HG03064 (cell line): ENCODE measurements around the gene GMDS.

Experiments
- ATAC-seq: cut with Tn5 transposase; IDR thresholded peaks from one replicate; pipeline ENCODE4 v1.9.1; 2021; ENCODE audit warnings: low read depth; ENCODE audit not compliant: unreplicated experiment

Gene GMDS

DNA sequence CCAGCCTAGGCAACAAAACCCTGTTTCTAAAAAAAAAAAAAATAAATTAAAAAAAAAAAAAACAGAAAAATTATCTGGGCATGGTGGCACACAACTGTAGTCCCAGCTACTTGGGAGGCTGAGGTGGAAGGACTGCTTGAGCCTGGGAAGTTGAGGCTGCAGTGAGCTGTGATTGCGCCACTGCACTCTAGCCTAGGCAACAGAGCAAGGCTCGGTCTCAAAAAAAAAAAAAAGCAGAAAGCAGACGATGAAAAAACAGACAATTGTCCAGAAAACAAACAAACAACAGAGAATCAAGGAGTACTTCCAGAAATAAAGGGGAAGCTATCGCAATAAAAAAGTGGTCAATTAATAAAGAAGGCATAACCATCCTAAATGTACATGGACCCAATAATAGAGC, 229.4 kb downstream of the GMDS start:
- ATAC-seq = no peak

DNA sequence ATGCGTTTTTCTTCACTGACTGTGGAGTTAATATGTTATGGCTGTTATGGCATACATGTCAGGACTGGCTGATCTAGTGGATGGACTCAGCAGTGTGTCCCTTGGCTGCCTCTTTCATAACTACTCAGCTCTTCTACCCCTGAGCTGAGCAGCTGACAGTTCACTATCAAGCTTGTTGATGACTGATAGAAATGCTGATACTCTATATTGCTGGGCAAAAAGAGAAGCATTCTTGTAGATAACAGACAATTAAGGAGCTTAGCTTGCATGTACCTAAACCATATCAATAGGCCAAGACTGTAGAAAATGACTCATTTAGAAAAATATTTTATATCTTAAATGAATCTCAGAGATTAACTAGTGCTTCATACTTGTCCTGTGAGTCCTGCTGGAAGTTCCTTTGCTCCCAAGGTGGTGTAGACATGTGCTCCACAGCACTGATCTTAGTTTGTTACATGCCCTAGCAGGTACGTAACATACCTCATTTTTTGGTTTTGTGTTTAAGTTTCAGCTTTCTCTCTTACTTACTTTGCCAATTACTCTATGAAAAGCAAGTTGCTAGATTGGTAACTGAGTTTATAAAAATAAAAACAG, 236.9 kb downstream of the GMDS start:
- no peak for ATAC-seq

DNA sequence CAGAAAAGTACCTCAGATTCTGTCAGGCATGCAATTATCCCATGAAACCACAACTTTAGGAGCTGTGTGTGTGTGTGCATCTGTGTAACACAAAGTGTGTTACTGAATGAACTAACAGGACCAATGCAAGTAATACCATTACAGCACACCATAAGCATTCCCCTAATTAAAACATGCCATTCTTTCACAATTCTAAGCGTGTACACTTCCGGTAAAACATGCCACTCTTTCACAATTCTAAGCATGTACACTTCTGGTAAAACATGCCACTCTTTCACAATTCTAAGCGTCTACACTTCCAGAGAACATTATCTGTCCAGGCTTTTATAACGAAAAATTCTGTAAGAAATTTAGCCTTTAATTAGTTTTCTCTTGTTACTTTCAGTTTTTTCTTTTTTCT, 238.2 kb downstream of the GMDS start:
- no peak for ATAC-seq

DNA sequence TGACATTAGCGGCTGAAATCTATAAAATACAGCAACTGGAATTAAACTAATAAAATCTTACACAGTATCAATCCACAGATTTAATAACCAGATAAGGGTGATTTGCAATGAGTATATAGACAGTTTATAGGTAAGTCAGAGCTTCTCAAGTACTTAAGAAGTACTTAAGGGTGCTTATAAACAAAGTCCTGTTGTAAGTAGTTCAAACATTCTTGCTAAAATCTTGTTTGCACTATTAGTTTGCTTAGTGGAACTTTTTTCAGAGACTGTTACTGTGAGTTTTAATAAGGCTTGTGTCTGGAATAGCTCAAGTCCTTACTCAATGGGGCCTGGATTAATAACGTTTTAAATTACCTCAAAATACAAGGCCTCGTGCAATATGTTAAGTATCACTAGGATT, 240.5 kb downstream of the GMDS start:
- ATAC-seq = no peak

DNA sequence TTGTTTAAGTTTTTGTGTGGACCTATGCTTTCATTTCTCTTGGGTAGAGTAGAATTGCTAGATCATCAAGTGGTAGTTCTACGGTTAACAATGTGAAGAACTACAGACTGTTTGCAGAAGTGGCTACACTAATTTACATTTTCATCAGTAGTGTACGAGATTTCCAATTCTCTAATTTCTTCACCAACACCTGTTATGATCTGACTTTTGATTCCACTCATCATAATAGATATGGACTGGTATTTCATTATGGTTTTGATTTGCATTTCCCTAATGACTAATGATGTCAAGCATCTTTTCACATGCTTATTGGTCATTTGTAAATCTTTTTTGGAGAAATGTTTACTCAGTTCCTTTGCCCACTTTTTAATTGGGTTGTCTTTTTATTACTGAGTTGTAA, 244.4 kb downstream of the GMDS start:
- ATAC-seq = no peak

DNA sequence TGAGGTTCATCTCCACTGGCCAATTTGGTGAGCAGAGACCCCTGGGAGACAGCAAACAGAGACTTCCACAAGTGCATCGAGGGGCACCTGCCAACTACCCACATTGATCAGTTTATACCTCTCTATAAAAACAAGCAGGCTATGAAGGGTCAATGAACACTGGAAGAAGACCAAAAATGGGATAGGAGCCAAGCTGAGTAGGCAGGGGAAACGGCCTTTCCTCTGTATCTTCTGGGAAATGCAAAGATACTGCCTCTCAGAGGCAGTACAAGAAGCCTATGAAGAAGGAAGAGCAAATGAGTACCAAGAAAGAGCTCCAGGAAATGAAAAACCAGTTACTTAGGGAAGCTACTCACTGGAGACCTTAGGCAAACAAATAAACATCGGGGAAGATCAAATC, 247.7 kb downstream of the GMDS start:
- no peak for ATAC-seq

DNA sequence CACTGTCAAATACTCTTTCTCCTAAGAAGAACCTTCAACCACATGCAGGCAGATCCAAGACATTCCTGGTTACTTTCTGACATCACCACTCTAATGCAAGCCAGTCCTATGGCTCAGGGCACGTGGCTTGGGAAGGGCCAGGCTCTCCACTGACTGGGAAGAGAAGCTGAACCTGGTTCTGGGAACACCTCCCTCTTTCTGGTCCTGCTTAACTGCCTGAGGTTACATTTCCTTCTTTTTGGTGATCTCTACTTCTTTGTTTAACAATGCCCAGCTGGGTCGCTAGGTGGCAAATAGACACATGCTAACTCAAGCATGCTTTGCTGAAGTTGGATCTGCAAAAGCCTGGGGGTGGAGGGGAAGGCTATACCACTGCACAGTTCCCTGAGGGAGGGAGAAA, 249.8 kb downstream of the GMDS start:
- ATAC-seq = no peak

DNA sequence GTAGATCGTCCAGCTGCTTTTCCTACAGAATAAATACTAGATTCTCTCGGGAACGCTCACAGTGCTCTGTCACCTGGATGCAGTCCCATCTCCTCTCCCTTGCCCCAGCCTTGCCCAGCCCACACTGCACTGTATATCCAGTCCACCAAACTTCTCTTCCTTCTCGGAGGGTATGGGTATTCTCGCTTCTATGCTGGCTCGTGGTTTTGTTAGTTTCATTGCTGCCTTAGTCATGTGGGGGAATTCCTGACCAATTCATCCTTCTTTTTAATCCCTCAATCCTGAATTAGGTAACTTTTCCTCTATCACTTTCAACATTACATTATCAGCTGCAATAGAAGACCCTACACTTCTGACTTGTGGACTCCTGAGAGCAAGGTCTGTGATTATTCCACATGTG, 252.4 kb downstream of the GMDS start:
- ATAC-seq = no peak

DNA sequence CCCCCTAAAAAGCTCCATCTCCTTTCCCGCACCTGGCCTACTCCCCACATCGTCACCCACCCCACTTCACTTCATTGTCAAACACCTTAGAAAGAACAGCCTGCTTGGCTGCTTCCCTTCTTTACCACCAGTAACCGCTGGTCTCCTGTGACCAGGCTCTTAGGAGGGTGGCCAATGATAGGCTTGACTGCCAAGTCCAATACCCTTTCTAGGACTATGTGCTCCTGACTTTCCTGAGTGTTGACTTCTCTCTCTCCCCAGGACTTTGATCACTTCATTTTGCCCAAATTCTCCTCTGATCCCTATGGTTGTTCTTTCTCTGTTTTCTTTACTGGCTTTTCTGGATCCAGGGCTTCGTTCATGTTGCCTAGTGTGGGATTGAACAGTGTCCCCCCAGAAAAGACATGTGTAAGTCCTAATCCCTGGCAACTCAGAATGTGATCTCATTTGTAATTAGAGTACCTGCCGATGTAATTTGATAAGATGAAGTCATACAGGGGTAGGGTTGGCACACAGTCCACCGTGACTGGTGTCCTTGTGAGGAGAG, 254.0 kb downstream of the GMDS start:
- ATAC-seq = no peak

DNA sequence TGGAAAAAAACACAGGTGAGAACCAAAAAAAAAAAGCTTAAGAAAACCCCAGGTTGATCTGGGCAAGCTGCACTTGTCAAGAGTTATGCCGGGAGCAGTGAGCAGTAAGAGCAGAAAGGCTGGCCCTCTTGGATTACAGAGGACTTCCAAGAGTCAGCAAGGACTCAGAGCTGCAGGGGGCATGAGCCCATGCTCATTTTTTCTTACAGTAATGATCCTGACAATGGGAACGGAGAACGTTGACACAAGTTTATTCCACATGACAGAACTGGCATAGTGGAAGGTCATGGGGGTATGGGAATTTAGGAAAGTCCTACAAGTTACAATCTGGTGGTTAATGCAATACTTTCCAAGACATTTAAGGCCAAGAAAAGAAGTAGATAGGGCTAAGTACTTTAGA, 256.6 kb downstream of the GMDS start:
- ATAC-seq = no peak

DNA sequence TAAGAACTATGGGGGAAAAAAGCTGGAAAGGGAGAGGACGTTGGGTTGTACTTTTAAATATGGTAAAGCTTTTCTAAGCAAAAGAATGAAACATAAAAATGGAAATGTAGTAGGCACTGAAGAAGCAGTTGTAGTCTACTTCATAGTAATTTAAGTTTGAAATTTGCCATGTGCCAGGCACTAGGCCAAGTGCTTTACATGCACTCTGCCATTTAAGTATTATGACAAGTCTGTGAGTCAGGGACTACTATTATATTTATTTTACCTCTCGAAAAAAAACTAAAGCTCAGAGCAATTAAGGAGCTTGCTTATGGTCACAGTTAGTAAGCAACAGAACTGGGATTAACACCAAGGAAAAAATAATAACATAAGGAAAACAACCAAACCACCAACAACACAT, 257.8 kb downstream of the GMDS start:
- no peak for ATAC-seq

DNA sequence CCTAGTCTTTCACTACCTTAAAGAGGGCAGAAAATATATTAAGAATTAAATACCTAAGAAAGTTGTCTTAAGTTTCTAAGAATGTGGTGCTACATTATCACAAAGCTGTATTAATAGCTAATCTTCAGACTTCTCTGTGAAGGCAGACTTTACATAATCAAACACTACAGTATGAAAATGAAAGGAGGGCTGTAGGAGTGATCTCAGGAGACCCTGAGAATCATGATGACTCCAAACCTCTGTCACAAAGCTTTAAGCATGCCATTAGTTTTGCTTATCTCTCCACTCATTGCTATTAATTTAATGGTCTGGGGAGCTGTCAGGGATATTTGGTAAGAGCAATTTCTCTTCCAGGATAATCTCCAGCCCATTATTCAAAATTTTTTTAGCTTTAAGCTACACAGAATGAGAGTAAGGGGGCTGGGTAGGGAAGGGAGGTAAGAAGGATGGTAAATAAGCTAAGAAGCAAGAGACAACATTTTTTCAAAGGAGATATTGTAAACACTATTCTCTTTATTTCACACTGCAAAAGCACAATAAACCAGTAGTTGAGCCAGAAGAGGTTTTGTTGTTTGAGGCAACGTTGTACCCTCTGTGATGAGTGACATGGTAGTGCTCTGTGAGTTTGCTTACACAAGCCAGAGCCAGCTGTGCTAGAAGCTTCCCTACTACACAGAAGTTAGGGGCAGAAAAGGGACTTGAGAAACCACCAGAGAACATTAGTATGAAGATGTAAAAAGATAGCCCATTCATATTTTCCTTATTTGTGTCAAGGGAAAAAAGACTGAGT, 258.8 kb downstream of the GMDS start:
- no peak for ATAC-seq

DNA sequence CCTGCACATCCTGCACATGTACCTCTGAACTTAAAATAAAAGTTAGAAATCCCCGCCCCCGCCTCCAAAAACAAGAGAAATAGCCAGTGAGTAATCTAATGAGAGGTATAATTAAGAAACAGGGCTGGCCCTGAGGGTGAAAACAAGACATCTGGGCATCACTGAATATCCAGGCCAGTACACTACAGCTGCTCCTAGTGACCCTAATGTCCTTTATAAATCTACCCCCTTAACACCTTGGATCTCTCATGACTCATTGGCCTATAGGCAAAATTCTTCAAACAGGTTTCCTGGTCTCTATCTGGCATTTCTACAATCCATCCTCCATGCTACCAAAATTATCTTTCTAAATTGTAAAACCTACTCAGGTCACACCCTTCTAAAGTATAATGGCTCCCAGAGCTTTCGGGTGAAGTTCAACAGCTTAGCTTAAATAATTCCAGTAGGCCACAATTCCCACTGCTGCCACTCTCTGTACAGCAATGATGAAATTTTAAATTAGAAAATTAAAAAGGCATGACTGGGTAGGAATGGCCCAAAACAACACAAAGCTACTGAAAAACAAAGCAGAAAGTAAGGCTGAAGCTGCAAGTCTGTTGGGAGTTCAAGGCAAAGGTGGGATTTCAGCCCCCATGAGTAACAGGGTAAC, 260.9 kb downstream of the GMDS start:
- no peak for ATAC-seq

DNA sequence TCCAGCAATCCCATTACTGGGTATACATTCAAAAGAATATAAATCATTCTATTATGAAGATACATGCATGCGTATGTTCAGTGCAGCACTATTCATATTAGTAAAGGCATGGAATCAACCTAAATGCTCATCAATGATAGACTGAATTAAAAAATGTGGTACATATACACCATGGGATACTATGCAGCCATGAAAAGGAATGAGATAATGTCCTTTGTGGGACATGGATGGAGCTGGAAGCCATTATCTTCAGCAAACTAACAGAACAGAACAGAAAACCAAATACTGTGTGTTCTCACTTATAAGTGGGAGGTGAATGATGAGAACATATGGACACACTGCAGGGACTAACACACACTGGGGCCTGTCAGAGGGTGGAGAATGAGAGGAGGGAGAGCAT, 261.6 kb downstream of the GMDS start:
- ATAC-seq = no peak

DNA sequence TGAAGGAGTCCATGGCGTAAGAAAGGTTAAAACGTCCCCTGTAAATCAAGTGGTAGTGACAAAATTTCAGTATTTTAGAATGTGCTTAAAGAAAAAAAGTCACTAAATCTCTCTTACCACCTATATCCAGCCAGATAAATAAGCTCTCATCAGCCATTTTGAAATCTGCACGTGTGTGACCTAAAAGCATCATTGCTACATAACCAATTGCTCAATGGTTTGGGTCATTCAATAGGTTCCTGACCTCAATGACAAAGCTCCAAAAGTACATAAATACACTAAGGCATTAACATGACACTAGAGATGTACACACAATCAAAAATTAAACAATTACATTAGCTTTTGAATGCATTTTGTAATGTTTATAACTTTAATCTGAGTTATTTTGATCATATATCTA, 272.4 kb downstream of the GMDS start:
- no peak for ATAC-seq

DNA sequence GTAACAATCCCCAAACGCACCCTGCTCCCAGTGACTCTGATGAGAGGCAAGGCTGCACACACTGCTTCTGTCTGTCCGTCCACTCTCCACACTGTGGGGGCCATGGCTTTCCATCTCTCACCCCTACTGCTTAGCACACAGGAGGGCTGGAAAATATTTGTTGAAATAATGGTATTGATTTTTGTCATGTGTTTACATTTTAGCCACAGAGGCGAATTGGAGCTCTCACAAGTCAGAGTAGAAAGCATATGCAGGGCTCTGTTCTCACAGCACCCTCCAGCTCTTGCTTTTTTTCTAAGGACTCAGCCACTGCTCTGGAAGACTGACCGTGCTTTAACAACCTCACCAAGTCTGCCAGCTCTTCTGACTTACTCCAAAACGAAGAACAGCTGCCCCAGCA, 273.8 kb downstream of the GMDS start:
- no peak for ATAC-seq

DNA sequence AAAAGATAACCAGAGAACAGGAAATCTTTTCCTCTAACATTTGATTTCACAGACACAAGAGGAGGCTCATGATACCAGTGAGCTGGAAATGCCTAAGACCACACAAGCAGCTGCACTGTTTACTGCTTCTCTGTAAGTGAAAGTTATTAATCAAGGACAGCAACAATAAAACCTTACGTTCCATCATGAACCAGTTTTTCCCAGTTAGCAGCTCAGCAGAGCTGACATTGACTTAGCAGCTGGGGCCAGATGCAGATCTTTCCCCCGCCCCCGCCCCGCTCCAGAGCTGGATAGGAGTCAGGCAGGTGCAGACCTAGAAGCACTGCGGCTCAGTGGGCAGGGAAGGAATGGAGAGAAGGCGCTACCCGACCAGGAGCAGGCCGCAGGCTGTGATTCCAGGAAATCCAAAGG, 275.2 kb downstream of the GMDS start:
- ATAC-seq = no peak

DNA sequence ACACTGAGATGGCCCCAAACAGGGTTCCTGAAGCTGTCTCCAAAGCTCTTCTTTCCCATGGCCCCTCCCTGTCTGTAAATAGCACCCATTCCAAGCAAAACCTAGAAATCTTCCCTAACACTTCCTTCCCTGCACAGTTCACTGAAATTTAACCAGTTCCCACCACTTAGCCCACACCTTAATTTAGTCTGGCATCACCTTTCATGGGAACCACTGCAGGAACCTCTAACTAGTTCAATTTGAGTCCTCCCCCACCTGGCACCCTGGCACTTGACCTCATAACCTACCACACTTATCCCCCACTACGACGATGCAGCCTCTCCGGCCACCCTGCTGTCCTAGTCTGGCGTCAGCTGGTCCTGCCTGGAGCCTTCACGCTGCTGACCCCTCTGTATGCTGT, 278.7 kb downstream of the GMDS start:
- no peak for ATAC-seq

DNA sequence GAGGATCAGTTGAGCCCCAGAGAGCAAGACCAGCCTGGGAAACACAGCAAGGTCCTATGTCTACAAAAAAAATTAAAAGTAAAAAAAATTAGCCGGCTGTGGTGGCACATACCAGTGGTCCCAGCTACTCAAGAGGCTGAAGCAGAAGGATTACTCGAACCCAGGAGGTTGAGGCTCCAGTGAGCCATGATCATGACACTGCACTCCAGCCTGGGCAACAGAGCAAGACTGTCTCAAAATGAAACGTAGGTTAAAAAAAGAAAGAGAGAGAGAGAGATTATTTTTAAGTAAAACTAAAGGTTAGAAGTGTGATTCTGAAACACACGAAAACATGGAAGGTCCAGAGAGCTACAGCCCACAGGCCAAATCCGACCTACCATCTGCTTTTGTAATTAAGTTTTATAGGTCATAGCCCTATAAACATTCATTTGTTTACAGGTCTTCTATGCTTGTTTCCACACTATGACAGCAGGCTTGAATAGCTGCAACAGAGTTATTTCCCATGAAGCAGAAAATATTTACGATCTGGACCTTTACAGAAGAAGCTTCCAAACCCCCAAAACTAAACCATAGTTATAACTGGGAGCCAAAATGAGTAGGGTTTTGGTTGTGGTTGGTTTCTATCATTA, 279.7 kb downstream of the GMDS start:
- no peak for ATAC-seq

DNA sequence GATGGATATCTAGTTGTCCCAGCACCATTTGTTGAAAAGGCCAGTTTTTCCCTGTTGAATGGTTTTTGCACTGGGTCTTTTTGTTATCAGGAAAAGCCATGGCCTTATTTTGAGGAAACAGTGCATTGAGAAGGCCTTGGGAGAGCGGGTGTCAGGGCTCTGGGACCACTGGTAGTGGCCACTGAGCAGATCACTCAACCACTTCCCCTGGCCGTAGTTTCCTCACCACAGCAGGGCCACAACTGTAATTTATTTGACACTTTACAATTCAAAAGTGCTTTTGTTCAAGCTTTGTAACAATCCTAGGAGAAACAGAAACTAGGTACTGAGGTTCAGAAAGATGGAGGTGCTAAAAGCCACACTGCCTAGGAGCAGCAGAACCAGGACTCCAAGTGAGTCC, 281.8 kb downstream of the GMDS start:
- ATAC-seq = no peak

DNA sequence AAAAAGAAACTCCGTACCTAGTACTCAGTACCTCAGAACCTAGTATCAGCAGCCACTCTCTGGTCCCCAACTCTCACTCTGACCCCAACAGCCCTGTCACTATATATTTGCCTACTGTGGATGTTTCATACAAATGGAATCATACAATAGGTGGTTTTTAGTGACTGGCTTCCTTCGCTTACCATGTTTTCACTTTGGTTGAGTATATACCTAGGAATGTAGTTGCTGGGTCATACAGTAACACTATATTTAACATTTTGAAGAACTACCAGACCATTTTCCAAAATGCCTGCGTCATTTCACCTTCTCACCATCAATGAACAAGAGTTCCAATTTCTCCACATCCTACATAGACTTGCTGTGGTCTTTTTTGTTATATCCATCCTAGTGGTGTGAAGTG, 283.2 kb downstream of the GMDS start:
- no peak for ATAC-seq
